ENCODE measurements around the gene OR10R2.

The OR10R2 gene

DNA sequence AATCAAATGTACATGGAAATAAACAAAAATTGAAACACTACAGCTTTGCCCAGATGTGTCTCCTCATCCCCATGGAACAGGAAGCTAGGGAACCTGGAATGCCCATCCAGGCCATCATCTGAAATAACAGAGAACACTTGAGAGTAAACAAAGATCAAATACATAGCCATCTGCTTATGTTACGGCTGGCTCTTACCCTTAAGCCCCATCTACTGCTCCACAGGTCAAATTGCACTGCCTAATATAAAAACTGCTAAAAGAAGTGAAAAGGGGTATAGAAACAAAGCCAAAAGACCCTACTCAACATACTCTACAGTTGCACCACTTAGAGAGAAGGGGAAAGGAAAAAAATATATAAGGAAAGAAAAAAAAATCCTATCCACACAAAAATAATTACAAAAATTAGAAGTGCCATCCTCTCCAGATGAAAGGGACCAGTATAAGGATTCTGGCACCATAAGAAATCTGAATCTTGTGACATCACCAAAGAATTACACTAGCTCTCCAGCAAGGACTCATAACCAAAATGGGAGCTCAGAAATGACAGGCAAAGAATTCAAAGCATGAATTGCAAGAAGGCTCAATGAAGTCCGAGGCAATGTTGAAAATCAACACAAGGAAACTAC lies 55.3 kb downstream of the OR10R2 start:
- DNase-seq (ENCODE audit: low read depth): no peak
